ENCODE measurements around the gene MBP.
"Not testable (repeated sequence)": the region's sequence is repeated elsewhere in the genome, so short reads cannot be mapped to it uniquely, and the experiment has no call there.

MBP gene

GRCh38 chr18:77042583-77042982 is 90.0 kb downstream of the MBP start:
- no peak for DNase-seq

- no peak for DNase-seq
Observed at GRCh38 chr18:77039196-77040130, 93.1 kb downstream of the MBP start.

GRCh38 chr18:77038182-77038858 is 94.3 kb downstream of the MBP start:
- no peak for DNase-seq

DNA sequence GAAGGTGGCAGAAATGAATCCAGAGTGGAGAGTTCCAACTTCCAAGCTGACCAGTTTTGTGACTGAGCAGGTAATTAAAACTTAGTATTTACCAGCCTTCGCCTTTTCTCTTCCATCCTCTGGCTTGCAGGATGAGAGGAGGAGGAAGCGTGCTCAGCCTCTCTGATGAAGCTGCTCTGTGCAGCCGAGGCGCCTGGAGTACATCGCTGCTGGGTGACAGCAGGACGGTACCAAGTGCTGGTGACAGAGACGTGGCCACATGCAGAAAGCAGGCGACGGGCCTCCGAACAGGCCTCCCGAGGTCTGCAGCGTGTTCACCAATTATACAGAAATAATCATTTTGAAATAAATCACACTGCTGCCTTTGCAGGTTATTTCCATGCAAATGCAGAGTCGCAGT is 95.0 kb downstream of the MBP start:
- no peak for DNase-seq

GRCh38 chr18:77035380-77036187 is 97.0 kb downstream of the MBP start:
- no peak for DNase-seq

DNA sequence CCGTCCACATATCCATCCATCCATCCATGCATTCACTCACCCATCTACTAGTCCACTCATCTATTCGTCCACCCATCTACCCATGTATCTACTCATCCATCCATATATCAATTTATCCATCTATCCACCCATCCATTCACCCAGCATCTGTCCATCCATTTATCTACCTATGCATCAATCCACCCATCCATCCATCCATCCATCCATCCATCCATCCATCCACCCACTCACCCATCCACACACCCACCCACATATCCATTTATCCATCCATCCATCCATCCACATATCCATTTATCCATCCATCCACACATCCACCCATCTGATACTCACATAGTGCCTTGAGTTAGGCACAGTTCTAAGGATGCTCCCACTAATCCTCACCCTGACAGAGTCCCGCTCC is 99.0 kb downstream of the MBP start:
- no peak for DNase-seq

DNA sequence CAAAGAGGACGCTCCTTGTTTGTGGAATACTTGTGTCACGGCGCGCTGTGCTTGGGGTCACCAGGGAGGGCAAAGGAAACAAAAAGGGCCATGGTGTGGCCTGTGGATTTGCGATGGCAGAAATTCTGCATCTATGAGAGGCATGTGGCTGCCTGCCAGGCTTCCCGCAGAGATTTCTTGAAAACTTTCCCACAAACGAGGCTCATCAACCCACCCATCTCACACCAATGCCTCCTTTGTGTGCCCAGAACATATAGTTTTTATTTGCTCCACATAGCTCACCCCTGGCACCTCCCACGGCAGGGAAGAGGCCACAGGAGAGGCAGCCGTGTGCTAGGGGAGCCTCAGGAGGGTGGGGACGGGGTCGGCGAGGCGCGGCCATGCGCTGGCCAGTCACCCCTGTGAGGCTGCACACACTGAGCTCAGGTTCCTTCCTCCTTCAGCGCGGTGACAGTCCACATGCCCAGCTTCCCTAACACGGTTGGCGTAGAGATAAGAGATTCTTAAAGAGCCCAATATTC is 100.3 kb downstream of the MBP start:
- DNase-seq = no peak

DNA sequence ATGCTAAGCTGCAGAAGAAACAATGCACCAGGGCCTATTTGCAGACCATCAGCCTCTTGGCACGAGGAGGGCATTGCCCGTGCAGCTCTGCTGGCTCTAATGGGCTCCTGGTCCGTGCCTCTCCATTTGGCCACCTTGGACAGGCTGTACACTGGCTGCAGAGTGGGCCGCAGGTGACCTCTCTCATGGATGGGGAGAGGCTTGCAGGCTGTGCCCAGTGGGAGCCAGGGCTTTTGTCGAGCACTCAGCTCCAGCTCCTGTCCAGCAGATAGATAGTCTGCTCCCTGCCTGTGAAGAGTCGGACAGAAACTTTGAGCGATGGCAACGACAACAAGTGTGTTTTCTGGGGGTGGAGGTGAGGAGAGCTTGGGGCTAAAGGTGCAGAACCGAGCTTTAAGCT is 100.9 kb downstream of the MBP start:
- DNase-seq = no peak

DNA sequence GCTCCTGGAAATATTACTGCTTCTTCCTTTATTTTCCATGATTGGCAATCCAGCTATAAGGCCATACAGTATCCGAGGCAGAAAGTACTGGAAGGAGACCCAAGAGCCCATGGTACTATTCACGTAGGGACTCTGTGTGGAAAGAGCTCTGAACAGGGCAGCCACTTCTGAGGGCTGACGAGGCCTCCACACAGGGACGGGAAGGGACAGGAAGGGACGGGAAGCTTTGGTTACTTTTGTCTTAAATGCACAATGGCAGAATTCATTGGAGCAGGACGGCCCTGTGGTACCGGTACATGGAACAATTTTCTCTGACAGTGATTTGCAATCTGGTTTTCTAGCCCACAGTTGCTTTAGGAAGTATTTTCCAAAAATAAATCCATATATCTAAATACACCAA is 102.4 kb downstream of the MBP start:
- no peak for DNase-seq

DNA sequence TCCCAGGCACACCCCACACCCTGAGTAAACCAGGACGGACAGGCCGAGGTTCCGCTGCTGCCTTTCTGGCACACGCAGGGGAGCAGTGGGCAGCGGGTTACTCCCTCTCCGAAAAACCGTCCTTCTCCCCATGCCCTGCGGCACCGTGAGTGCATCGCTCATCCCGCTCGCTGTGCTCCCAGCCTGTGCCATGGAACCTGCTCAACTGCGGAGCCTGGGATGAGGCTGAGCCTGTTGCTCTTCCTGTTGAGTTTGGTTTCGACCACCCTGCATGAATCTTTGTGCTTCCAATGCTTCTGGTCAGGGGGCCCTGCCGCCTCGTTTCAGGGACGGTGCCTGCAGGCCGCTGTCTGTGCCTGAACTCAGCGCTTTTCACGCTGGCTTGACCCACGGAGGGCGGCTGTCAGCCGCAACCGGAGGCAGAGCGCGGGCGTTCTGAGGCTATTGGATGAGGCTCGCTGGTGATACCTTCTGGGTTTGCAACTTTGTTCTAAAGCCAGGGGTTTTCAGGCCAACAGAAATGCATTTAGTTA is 106.7 kb downstream of the MBP start:
- no peak for DNase-seq

GRCh38 chr18:77025123-77025522 is 107.5 kb downstream of the MBP start:
- DNase-seq = no peak

- no peak for DNase-seq
Observed at GRCh38 chr18:77024476-77024875, 108.1 kb downstream of the MBP start.

DNA sequence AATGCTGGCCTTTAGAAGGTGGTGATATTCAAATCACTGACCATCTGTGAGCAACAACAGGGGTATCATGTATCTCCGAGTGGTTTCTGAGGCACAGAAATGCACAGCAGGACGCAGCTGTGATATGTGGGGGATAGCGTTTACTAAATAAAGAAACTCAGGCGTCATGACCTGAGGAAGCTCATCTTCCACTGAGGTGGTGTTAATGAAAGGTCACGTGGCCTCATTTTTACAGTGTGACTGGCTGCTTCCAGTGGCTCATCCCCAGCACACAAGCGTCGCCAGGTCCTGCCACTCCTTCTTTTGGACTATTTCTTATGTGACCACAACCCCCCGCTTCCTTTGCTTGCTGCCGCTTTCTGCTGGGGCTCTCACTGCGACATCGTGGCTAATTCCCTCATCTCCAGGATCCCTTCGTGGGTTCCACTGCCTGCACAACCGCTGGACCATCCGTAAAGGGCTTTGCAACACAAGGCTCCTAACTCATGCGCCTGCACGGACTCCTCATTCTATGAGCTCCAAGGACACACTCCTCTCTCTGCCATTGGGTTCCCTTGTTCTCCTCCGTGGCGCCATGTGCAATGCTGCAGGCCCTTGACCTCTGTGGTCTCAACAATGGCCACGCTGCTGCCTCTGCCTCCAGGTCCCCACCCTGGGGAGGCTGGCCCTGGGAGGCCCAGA is 109.3 kb downstream of the MBP start:
- DNase-seq = no peak

GRCh38 chr18:77022556-77022955 is 110.0 kb downstream of the MBP start:
- DNase-seq = no peak

GRCh38 chr18:77022116-77022515 is 110.5 kb downstream of the MBP start:
- DNase-seq = no peak

DNA sequence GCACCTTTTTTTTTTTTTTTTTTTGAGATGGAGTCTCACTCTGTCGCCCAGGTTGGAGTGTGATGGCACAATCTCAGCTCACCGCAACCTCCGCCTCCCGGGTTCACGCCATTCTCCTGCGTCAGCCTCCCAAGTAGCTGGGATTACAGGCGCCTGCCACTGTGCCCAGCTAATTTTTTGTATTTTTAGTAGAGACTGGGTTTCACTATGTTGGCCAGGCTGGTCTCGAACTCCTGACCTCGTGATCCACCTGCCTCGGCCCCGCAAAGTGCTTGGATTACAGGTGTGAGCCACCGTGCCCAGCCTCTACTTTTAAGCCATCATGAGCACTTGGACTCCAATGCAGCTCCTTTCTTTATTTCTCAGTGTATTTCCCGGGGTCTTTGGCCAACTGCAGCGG is 111.1 kb downstream of the MBP start:
- DNase-seq = not testable (repeated sequence)

- DNase-seq = no peak
Observed at GRCh38 chr18:77021075-77021474, 111.5 kb downstream of the MBP start.

DNA sequence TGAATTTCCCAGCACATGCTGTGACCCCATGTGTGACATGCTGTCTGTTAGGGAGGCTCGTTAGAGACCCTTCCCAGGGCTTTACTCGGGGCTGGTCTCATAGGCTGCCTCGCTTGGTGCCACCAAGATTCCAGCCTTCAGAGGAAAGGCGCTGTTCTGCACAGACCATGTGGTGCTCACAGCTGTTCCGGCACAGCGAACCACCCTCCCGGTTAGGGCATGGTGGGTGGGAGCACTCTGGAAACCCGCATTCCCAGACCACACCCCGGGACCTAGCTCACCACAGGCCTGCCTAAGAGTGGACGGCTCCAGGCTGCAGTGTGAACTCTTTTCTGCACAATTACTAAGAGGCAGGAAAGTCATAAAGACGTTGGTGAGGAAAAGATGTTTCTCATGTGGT is 112.0 kb downstream of the MBP start:
- no peak for DNase-seq

GRCh38 chr18:77019641-77020040 is 112.9 kb downstream of the MBP start:
- DNase-seq = no peak

DNA sequence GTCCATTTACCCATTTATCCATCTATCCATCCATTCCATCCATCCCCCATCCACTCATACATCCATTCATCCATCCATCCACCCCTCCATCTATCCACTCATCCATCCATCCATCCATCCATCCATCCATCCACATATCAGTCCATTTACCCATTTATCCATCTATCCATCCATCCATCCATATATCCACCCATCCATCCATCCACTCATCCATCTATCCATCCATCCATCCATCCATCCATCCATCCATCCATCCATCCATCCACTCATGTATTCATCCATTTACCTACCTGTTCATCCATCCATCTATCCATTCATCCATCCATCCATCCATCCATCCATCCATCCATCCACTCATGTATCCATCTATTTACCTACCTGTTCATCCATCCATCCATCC is 113.9 kb downstream of the MBP start:
- DNase-seq = not testable (repeated sequence)

DNA sequence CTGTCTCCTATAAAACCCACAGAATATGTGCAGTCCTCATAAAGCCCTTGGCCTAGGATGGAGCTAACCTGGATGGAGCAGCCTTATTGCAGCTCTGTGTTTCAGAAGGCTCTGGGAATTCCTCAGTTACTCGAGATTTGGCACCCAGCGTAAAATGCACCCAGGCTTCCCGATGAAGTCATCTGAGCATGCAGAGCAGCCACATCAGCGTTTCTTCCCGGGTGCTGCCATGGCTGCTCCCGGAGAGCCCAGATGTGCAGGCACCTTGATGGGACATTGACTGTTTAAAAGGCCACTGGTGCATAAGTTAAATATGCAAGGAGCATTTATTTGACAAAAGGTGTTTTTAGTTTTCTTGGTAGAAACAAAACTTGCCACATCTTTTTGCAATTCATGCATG is 115.2 kb downstream of the MBP start:
- no peak for DNase-seq

- DNase-seq = no peak
Observed at GRCh38 chr18:77016936-77017335, 115.6 kb downstream of the MBP start.
